Endothelial cell (in vitro differentiated cells): ENCODE measurements around the gene VWA1. TPM values are rescaled to one million over a fixed set of nuclear protein-coding genes. Genes with fewer than 3 reads are reported as not detected.
"Not testable (repeated sequence)": the region's sequence is repeated elsewhere in the genome, so short reads cannot be mapped to it uniquely, and the experiment has no call there.

ENCODE experiments used
- DNase-seq: peaks from one replicate; pipeline ENCODE4 v3.0.0; 2021; ENCODE audit warnings: low spot score
- H3K27ac Mint-ChIP-seq: one replicate; pipeline ENCODE4 v1.8.0; 2021; ENCODE audit warnings: mixed read lengths, inconsistent platforms; ENCODE audit not compliant: unreplicated experiment
- H3K27me3 Mint-ChIP-seq: one replicate; pipeline ENCODE4 v1.8.0; 2021; ENCODE audit warnings: mild to moderate bottlenecking, moderate library complexity, mixed read lengths, inconsistent platforms; ENCODE audit not compliant: unreplicated experiment
- H3K36me3 Mint-ChIP-seq: one replicate; pipeline ENCODE4 v1.8.0; 2021; ENCODE audit warnings: mild to moderate bottlenecking, low read depth, mixed read lengths, inconsistent platforms; ENCODE audit not compliant: unreplicated experiment
- H3K4me1 Mint-ChIP-seq: one replicate; pipeline ENCODE4 v1.8.0; 2021; ENCODE audit warnings: mild to moderate bottlenecking, mixed read lengths, inconsistent platforms; ENCODE audit not compliant: unreplicated experiment
- H3K4me3 Mint-ChIP-seq: one replicate; pipeline ENCODE4 v1.8.0; 2021; ENCODE audit warnings: mild to moderate bottlenecking, mixed read lengths, inconsistent platforms; ENCODE audit not compliant: unreplicated experiment
- H3K9me3 Mint-ChIP-seq: one replicate; pipeline ENCODE4 v1.8.0; 2021; ENCODE audit warnings: mixed read lengths, inconsistent platforms; ENCODE audit not compliant: unreplicated experiment
- CTCF ChIP-seq: fragments of 200-600 bp; sonication (generic); IDR thresholded peaks from one replicate; pipeline ENCODE4 v1.5.0; 2021; ENCODE audit warnings: antibody characterized with exemption; ENCODE audit not compliant: unreplicated experiment
- total RNA-seq: library from RNA; stranded (reverse); fragmentation: NEBNext Ultra II Directional; extraction: Animal tissue kit (Norgen Biotek cat#: 25700); gene quantifications from one replicate; pipeline ENCODE4 v1.2.1, GENCODE V29; 2021; ENCODE audit not compliant: unreplicated experiment

VWA1 gene
- total RNA-seq, 1 donor from 2014 or later: 34.2 TPM

GRCh38 chr1:1403653-1404052, 31.8 kb upstream of the VWA1 start:
- peaks cover 18% of the 10 kb centered on the region for H3K27me3 Mint-ChIP-seq
- peaks cover 27% of the 10 kb centered on the region for H3K4me1 Mint-ChIP-seq
- H3K36me3 Mint-ChIP-seq: peaks cover 36% of the 10 kb centered on the region
- no peaks in the 10 kb centered on the region for H3K9me3 Mint-ChIP-seq
- no peak for DNase-seq
- TF ChIP-seq CTCF: no peak
- H3K27ac Mint-ChIP-seq: peak overlapping the region; percentile 53
- H3K4me3 Mint-ChIP-seq: peak overlapping the region; percentile 13

- TF ChIP-seq CTCF: no peak
- peaks cover 13% of the 10 kb centered on the region for H3K27me3 Mint-ChIP-seq
- no peak for DNase-seq
- peak overlapping the region; percentile 74 for H3K27ac Mint-ChIP-seq
- H3K36me3 Mint-ChIP-seq: peaks cover 27% of the 10 kb centered on the region
- H3K4me1 Mint-ChIP-seq: peaks cover 18% of the 10 kb centered on the region
- peak overlapping the region; percentile 94 for H3K4me3 Mint-ChIP-seq
- no peaks in the 10 kb centered on the region for H3K9me3 Mint-ChIP-seq
These were observed 29.2 kb upstream of the VWA1 start for GRCh38 chr1:1406101-1406820.

- H3K27me3 Mint-ChIP-seq: peaks cover 13% of the 10 kb centered on the region
- H3K4me1 Mint-ChIP-seq: peaks cover 11% of the 10 kb centered on the region
- no peak for TF ChIP-seq CTCF
- H3K27ac Mint-ChIP-seq: peak within 1 kb of the TSS; percentile 74
- no peaks in the 10 kb centered on the region for H3K9me3 Mint-ChIP-seq
- H3K4me3 Mint-ChIP-seq: peak within 1 kb of the TSS; percentile 94
- H3K36me3 Mint-ChIP-seq: peaks cover 21% of the 10 kb centered on the region
- peak; percentile 84 for DNase-seq
These were observed 28.5 kb upstream of the VWA1 start, which contains the start of gene MRPL20 for GRCh38 chr1:1406821-1407635. TSS of gene MRPL20 (minus strand) at chr1:1407293. CDS start at chr1:1407217, 76 bp downstream.

- Mint-ChIP-seq H3K27ac (no peak overlapping the region), H3K4me3 (peak overlapping the region; percentile 92), H3K27me3 (peaks cover 10% of the 10 kb centered on the region), H3K9me3 (no peaks in the 10 kb centered on the region), H3K4me1 (peaks cover 9% of the 10 kb centered on the region), H3K36me3 (peaks cover 18% of the 10 kb centered on the region)
- TF ChIP-seq CTCF: no peak
- DNase-seq: peak; percentile 68
These were observed 27.7 kb upstream of the VWA1 start for GRCh38 chr1:1407636-1408318.

GRCh38 chr1:1410238-1410637, 25.3 kb upstream of the VWA1 start:
- not testable (repeated sequence) for H3K36me3 Mint-ChIP-seq, H3K27ac Mint-ChIP-seq, H3K4me3 Mint-ChIP-seq, H3K9me3 Mint-ChIP-seq, H3K27me3 Mint-ChIP-seq, H3K4me1 Mint-ChIP-seq, DNase-seq
